ENCODE measurements around the gene SFXN2. TPM values are rescaled to one million over a fixed set of nuclear protein-coding genes. Genes with fewer than 3 reads are reported as not detected.
"Not testable (repeated sequence)": the region's sequence is repeated elsewhere in the genome, so short reads cannot be mapped to it uniquely, and the experiment has no call there.

SFXN2 gene
- total RNA-seq (ENCODE audit: unreplicated experiment), result 6.3 TPM
- long read RNA-seq, full-length matches to known transcripts, result 2 of 3 reads
- long read RNA-seq, partial matches to known transcripts, result 0 of 3 reads
- long read RNA-seq, other reads (novel, unspliced or antisense), result 1 of 3 reads

GRCh38 chr10:102714621-102715455 is at the start of gene SFXN2:
Gene SFXN2, plus strand, starts transcription at chr10:102714636. Its CDS starts 12,001 bp downstream, at chr10:102726637.
- DNase-seq (ENCODE audit: low spot score), result no peak
- TF ChIP-seq CTCF (IDR thresholded peaks at IDR 0.05; ENCODE audit: unreplicated experiment), result no peak
- Mint-ChIP-seq H3K4me1 (ENCODE audit: unreplicated experiment) (peaks cover 25% of the 10 kb centered on the region), H3K27ac (ENCODE audit: unreplicated experiment) (peak within 1 kb of the TSS; percentile 96), H3K4me3 (ENCODE audit: unreplicated experiment) (peak within 1 kb of the TSS; percentile 97), H3K27me3 (ENCODE audit: unreplicated experiment) (peaks cover 7% of the 10 kb centered on the region), H3K36me3 (ENCODE audit: low read depth, unreplicated experiment) (peaks cover 12% of the 10 kb centered on the region), H3K9me3 (ENCODE audit: unreplicated experiment) (no peaks in the 10 kb centered on the region)

- Mint-ChIP-seq H3K27ac (ENCODE audit: unreplicated experiment) (no peak overlapping the region), H3K36me3 (ENCODE audit: low read depth, unreplicated experiment) (no peaks in the 10 kb centered on the region), H3K9me3 (ENCODE audit: unreplicated experiment) (no peaks in the 10 kb centered on the region), H3K27me3 (ENCODE audit: unreplicated experiment) (peaks cover 22% of the 10 kb centered on the region), H3K4me1 (ENCODE audit: unreplicated experiment) (peaks cover 12% of the 10 kb centered on the region), H3K4me3 (ENCODE audit: unreplicated experiment) (peak overlapping the region; percentile 52)
- no peak for TF ChIP-seq CTCF (IDR thresholded peaks at IDR 0.05; ENCODE audit: unreplicated experiment)
- no peak for DNase-seq (ENCODE audit: low spot score)
Observed at GRCh38 chr10:102665904-102666509, 48.4 kb upstream of the SFXN2 start.

- H3K36me3 Mint-ChIP-seq (ENCODE audit: low read depth, unreplicated experiment); H3K4me1 Mint-ChIP-seq (ENCODE audit: unreplicated experiment); DNase-seq (ENCODE audit: low spot score); H3K4me3 Mint-ChIP-seq (ENCODE audit: unreplicated experiment); H3K27ac Mint-ChIP-seq (ENCODE audit: unreplicated experiment); H3K9me3 Mint-ChIP-seq (ENCODE audit: unreplicated experiment): not testable (repeated sequence)
- H3K27me3 Mint-ChIP-seq (ENCODE audit: unreplicated experiment), result peaks cover 18% of the 10 kb centered on the region
Observed at GRCh38 chr10:102667411-102667810, 47.0 kb upstream of the SFXN2 start.

- no peak overlapping the region for H3K27ac Mint-ChIP-seq (ENCODE audit: unreplicated experiment)
- H3K27me3 Mint-ChIP-seq (ENCODE audit: unreplicated experiment), result peaks cover 15% of the 10 kb centered on the region
- peaks cover 10% of the 10 kb centered on the region for H3K4me1 Mint-ChIP-seq (ENCODE audit: unreplicated experiment)
- H3K36me3 Mint-ChIP-seq (ENCODE audit: low read depth, unreplicated experiment), result no peaks in the 10 kb centered on the region
- TF ChIP-seq CTCF (IDR thresholded peaks at IDR 0.05; ENCODE audit: unreplicated experiment), result no peak
- H3K9me3 Mint-ChIP-seq (ENCODE audit: unreplicated experiment), result no peaks in the 10 kb centered on the region
- DNase-seq (ENCODE audit: low spot score), result no peak
- H3K4me3 Mint-ChIP-seq (ENCODE audit: unreplicated experiment), result no peak overlapping the region
Observed at GRCh38 chr10:102668326-102669107, 45.9 kb upstream of the SFXN2 start.

Measured in endothelial cell (in vitro differentiated cells).